ENCODE measurements around the gene CACNA2D2.

CACNA2D2 gene

GRCh38 chr3:50405249-50405648, 98.2 kb downstream of the CACNA2D2 start:
- in situ Hi-C loops (cut with MboI; ENCODE audit: low sequenced_read_pairs): no loop called here

- in situ Hi-C loops (cut with MboI; ENCODE audit: low sequenced_read_pairs): no loop called here
Measured at GRCh38 chr3:50401978-50402595, 101.3 kb downstream of the CACNA2D2 start.

GRCh38 chr3:50396502-50396901, 106.9 kb downstream of the CACNA2D2 start:
- in situ Hi-C loops (cut with MboI; ENCODE audit: low sequenced_read_pairs): no loop called here

DNA sequence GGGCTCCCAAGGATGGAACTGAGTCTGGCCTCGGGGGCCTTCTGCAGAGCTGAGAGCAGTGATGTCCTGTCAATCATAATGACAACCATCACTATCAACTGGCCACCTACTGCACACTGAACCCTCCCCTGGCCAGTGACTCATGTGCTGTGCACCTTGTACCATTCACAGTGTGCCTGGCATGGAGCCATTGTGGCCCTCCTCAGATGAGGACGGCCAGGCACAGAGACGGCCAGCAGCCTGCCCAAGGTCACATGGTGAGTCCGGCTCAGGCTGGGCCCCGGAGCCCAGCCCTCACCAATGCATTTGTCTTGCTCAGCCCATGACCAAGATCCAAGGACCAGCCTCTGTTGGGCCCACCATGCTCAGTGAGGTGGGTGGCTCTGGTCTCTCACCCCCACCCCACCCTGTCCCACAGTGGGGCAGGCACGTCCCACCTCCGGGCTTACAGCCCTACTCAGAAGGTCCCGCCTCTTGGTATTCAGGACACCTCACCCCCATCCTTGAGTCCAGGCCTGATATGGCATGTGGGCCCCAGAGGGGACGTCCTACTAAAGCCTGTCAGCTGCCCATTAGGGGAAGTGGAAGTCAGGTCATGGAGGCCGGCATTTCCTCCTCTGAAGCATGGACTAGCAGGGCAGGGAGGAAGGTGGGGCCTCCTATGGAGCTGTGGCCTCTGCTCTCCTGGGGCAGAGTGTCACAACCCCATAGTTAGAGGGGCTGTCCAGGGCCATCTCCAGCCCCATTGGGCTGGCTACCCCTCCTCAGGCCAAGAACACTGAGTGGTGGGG, 108.2 kb downstream of the CACNA2D2 start:
- in situ Hi-C loops (cut with MboI; ENCODE audit: low sequenced_read_pairs): no loop called here

DNA sequence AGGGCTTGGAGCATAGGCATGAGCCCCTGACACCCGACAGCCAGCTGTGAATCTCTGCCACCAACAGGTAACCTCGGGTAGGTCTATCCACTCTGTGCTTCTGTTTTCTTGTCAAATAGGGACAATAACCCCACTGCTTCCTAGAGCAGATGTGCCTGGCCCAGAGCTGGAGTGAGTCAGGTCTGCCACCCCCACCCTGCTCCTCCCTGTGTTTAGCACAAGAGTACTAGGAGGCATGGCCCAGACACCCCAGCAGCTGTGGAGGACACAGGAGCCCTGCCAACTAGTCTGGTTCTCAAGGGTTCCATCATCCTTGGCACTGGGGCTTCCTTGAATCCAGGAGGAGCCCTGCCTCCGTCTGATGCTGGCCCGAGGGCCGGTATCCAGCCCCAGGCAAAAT, 110.4 kb downstream of the CACNA2D2 start:
- in situ Hi-C loops (cut with MboI; ENCODE audit: low sequenced_read_pairs): no loop called here

GRCh38 chr3:50392101-50392715, 111.2 kb downstream of the CACNA2D2 start:
- in situ Hi-C loops (cut with MboI; ENCODE audit: low sequenced_read_pairs): no loop called here

- in situ Hi-C loops (cut with MboI; ENCODE audit: low sequenced_read_pairs): no loop called here
Measured at GRCh38 chr3:50390508-50391224, 112.8 kb downstream of the CACNA2D2 start.

DNA sequence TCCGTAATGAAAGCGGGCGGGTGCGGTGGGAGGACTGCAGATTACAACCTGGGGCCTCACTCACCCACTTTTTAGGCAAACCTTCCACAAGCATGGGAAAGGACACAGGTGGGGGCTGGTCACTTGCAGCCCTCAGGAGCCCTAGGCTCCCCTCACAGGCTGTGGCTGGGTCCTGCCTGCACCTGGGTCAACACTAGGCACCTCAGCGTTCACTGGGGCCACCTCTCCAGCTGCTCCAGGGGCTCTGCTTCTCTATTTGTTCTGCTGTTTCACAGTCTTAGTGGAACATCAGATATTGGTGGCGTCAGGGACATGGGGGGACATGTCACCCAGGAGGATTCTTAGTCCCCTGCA, 114.0 kb downstream of the CACNA2D2 start:
- in situ Hi-C loops (cut with MboI; ENCODE audit: low sequenced_read_pairs): no loop called here

GRCh38 chr3:50388720-50389413, 114.6 kb downstream of the CACNA2D2 start:
- in situ Hi-C loops (cut with MboI; ENCODE audit: low sequenced_read_pairs): no loop called here

GRCh38 chr3:50388016-50388719, 115.3 kb downstream of the CACNA2D2 start:
- in situ Hi-C loops (cut with MboI; ENCODE audit: low sequenced_read_pairs): no loop called here

- in situ Hi-C loops (cut with MboI; ENCODE audit: low sequenced_read_pairs): no loop called here
Measured at GRCh38 chr3:50385754-50386153, 117.7 kb downstream of the CACNA2D2 start.

GRCh38 chr3:50383750-50384149, 119.7 kb downstream of the CACNA2D2 start:
- in situ Hi-C loops (cut with MboI; ENCODE audit: low sequenced_read_pairs): no loop called here

DNA sequence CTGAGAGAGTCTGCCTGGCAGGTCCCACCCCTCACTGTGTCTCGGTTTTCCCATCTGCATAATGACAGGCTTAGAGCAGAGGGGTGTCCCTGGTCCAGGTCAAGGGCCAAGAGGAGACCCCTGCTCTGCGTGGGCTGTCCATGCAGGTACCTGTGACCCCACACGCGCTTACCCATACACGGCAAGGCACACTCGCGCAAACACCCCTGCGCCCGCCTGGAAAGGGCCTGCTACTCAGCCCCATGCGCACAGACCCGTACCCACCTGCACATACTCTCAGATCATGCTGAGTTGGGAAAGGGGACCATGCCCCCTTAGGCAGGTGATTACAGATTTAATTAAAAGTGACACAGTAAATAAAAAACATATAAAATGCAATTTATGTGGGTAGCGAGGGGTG, 120.7 kb downstream of the CACNA2D2 start:
- in situ Hi-C loops (cut with MboI; ENCODE audit: low sequenced_read_pairs): no loop called here

- in situ Hi-C loops (cut with MboI; ENCODE audit: low sequenced_read_pairs): no loop called here
Measured at GRCh38 chr3:50381383-50381782, 122.1 kb downstream of the CACNA2D2 start.

GRCh38 chr3:50380405-50381085, 122.9 kb downstream of the CACNA2D2 start:
- in situ Hi-C loops (cut with MboI; ENCODE audit: low sequenced_read_pairs): no loop called here

GRCh38 chr3:50378757-50379156, 124.7 kb downstream of the CACNA2D2 start:
- in situ Hi-C loops (cut with MboI; ENCODE audit: low sequenced_read_pairs): no loop called here

DNA sequence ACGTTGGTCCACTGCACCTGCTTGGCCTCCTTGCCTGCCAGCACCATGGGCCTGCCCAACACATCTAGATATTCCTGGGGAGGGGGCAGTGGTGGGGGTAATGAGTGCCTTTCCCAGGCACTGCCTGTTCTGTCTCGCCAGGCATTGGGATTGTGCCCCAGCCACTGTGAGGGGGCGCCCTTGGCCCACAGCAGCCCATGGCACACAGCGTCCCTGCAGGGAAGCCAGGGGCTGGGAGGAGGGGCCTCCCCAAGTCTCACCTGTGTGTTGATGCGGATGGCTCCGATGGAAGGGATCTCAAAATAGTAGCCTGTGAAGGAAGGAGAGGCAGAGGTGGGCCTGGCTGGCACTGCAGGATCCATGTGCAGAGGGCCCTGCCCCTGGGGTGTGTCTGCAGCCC, 125.4 kb downstream of the CACNA2D2 start:
- in situ Hi-C loops (cut with MboI; ENCODE audit: low sequenced_read_pairs): no loop called here

DNA sequence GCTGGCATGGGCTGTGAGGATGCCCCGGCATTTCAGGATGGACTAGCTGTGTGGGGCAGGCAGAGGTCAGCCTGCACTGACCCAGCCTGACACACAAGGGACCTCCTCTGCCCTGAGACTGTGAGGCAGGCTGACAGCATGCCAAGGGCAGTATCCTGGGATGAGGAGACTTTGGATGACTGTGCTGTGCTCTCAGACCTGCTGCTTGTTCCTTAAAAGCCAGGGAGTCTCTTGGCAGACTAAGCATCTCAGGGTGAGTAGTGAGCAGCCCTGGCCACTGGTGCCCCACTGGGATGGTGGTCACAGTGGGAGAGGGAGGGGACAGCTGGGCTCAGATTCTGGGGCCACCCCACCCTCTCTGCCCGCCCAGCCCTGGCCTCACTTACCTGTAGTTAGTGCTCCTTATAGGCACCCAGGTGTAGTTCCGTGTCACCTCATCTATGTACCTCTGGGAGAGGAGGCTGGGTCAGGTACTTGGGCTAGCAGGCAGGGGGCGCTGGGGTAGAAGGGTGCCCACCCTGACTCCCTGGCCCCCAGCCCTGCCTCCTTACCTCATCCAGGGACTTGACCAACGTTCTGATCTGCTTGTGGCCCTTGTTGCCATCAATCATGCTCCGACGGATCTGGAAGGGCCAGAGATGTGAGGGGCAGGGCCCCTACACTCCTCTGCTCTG, 128.0 kb downstream of the CACNA2D2 start:
- in situ Hi-C loops (cut with MboI; ENCODE audit: low sequenced_read_pairs): no loop called here

Data from HL-60/S4 treated with phorbol 12-myristate 13-acetate at 8.2 ng/mL for 4 days and 3 days (cell line).